ENCODE data around the gene ADPRHL1. TPM values are rescaled to one million over a fixed set of nuclear protein-coding genes. Genes with fewer than 3 reads are reported as not detected.

The ADPRHL1 gene
- total RNA-seq, 2 donors from 2014 or later, result 1.6 to 2.9 TPM

GRCh38 chr13:113475911-113476310 is 22.6 kb upstream of the ADPRHL1 start:
- H3K9me3 ChIP-seq (ENCODE audit: control insufficient read depth, low read length), result no peaks in the 10 kb centered on the region
- H3K27ac ChIP-seq (ENCODE audit: low read depth, low read length), result no peak overlapping the region
- no peak for DNase-seq
- Mint-ChIP-seq H3K4me1 (no peaks in the 10 kb centered on the region), H3K9me3 (no peaks in the 10 kb centered on the region), H3K27me3 (ENCODE audit: insufficient read depth) (no peaks in the 10 kb centered on the region), H3K27ac (no peak overlapping the region), H3K4me3 (no peak overlapping the region), H3K36me3 (ENCODE audit: low read depth) (peaks cover 79% of the 10 kb centered on the region)
- no peaks in the 10 kb centered on the region for H3K4me1 ChIP-seq (ENCODE audit: control insufficient read depth, insufficient read depth, low read length)
- H3K36me3 ChIP-seq (ENCODE audit: control insufficient read depth, insufficient read depth, low read length), result peaks cover 80% of the 10 kb centered on the region
- H3K27me3 ChIP-seq (ENCODE audit: control insufficient read depth, insufficient read depth, low read length, poor library complexity, severe bottlenecking), result no peaks in the 10 kb centered on the region
- H3K9ac ChIP-seq (ENCODE audit: extremely low read depth, low read length, poor library complexity, severe bottlenecking), result no peak overlapping the region
- H3K4me3 ChIP-seq (ENCODE audit: low read length), result no peak overlapping the region
- WGBS, 2 experiments (ENCODE audit: insufficient coverage in 1 of 2, insufficient read length in 1 of 2), result 96 to 100% methylated on average over 12 of the region's 12 CpGs
- TF ChIP-seq CTCF (conservative IDR thresholded peaks at IDR 0.05), result no peak

- Mint-ChIP-seq H3K27ac (no peak overlapping the region), H3K9me3 (no peaks in the 10 kb centered on the region), H3K4me3 (no peak overlapping the region), H3K36me3 (ENCODE audit: low read depth) (peaks cover 77% of the 10 kb centered on the region), H3K4me1 (no peaks in the 10 kb centered on the region), H3K27me3 (ENCODE audit: insufficient read depth) (no peaks in the 10 kb centered on the region)
- WGBS, 2 experiments (ENCODE audit: insufficient coverage in 1 of 2, insufficient read length in 1 of 2), result 94 to 96% methylated on average over 10 to 11 of the region's 11 CpGs
- no peak for TF ChIP-seq CTCF (conservative IDR thresholded peaks at IDR 0.05)
- Histone ChIP-seq H3K27ac (ENCODE audit: low read depth, low read length) (no peak overlapping the region), H3K36me3 (ENCODE audit: control insufficient read depth, insufficient read depth, low read length) (peaks cover 74% of the 10 kb centered on the region), H3K4me3 (ENCODE audit: low read length) (no peak overlapping the region), H3K9me3 (ENCODE audit: control insufficient read depth, low read length) (no peaks in the 10 kb centered on the region), H3K9ac (ENCODE audit: extremely low read depth, low read length, poor library complexity, severe bottlenecking) (no peak overlapping the region), H3K27me3 (ENCODE audit: control insufficient read depth, insufficient read depth, low read length, poor library complexity, severe bottlenecking) (no peaks in the 10 kb centered on the region), H3K4me1 (ENCODE audit: control insufficient read depth, insufficient read depth, low read length) (no peaks in the 10 kb centered on the region)
- no peak for DNase-seq
These were observed 22.0 kb upstream of the ADPRHL1 start for GRCh38 chr13:113475280-113475679.

- no peaks in the 10 kb centered on the region for H3K27me3 Mint-ChIP-seq (ENCODE audit: insufficient read depth)
- Histone ChIP-seq H3K27me3 (ENCODE audit: control insufficient read depth, insufficient read depth, low read length, poor library complexity, severe bottlenecking) (no peaks in the 10 kb centered on the region), H3K9ac (ENCODE audit: extremely low read depth, low read length, poor library complexity, severe bottlenecking) (no peak overlapping the region), H3K4me1 (ENCODE audit: control insufficient read depth, insufficient read depth, low read length) (no peaks in the 10 kb centered on the region), H3K27ac (ENCODE audit: low read depth, low read length) (no peak overlapping the region), H3K9me3 (ENCODE audit: control insufficient read depth, low read length) (no peaks in the 10 kb centered on the region), H3K36me3 (ENCODE audit: control insufficient read depth, insufficient read depth, low read length) (peaks cover 63% of the 10 kb centered on the region), H3K4me3 (ENCODE audit: low read length) (no peak overlapping the region)
- H3K9me3 Mint-ChIP-seq, result no peaks in the 10 kb centered on the region
- H3K27ac Mint-ChIP-seq, result peak overlapping the region; percentile 60
- H3K4me1 Mint-ChIP-seq, result peaks cover 2% of the 10 kb centered on the region
- no peak for TF ChIP-seq CTCF (conservative IDR thresholded peaks at IDR 0.05)
- WGBS, 2 experiments (ENCODE audit: insufficient coverage in 1 of 2, insufficient read length in 1 of 2), result 92 to 93% methylated on average over 4 to 10 of the region's 10 CpGs
- H3K36me3 Mint-ChIP-seq (ENCODE audit: low read depth), result peaks cover 74% of the 10 kb centered on the region
- no peak for DNase-seq
- no peak overlapping the region for H3K4me3 Mint-ChIP-seq
These were observed 20.9 kb upstream of the ADPRHL1 start for GRCh38 chr13:113474179-113474578.
